Glutamatergic neuron (in vitro differentiated cells): ENCODE results near the gene TMEM134. TPM values are rescaled to one million over a fixed set of nuclear protein-coding genes. Genes with fewer than 3 reads are reported as not detected.

Experiments used
- DNase-seq: peaks from one replicate; pipeline ENCODE4 v3.0.0; 2022
- H3K27ac Mint-ChIP-seq: one replicate; pipeline ENCODE4 v1.8.0; 2020; ENCODE audit warnings: mild to moderate bottlenecking, mixed read lengths, inconsistent platforms; ENCODE audit not compliant: unreplicated experiment
- H3K27me3 Mint-ChIP-seq: one replicate; pipeline ENCODE4 v1.8.0; 2020; ENCODE audit warnings: mild to moderate bottlenecking, moderate library complexity, mixed read lengths, inconsistent platforms; ENCODE audit not compliant: unreplicated experiment
- H3K36me3 Mint-ChIP-seq: one replicate; pipeline ENCODE4 v1.8.0; 2020; ENCODE audit warnings: mild to moderate bottlenecking, mixed read lengths, inconsistent platforms; ENCODE audit not compliant: unreplicated experiment
- H3K4me1 Mint-ChIP-seq: one replicate; pipeline ENCODE4 v1.8.0; 2020; ENCODE audit warnings: mild to moderate bottlenecking, low read depth, mixed read lengths, inconsistent platforms; ENCODE audit not compliant: unreplicated experiment
- H3K4me3 Mint-ChIP-seq: one replicate; pipeline ENCODE4 v1.8.0; 2020; ENCODE audit warnings: mild to moderate bottlenecking, mixed read lengths, inconsistent platforms; ENCODE audit not compliant: unreplicated experiment
- H3K9me3 Mint-ChIP-seq: one replicate; pipeline ENCODE4 v1.8.0; 2020; ENCODE audit warnings: mild to moderate bottlenecking, moderate library complexity, mixed read lengths, inconsistent platforms; ENCODE audit not compliant: unreplicated experiment
- total RNA-seq: library from RNA; stranded (reverse); fragmentation: NEBNext Ultra II Directional; extraction: Animal tissue kit (Norgen Biotek cat#: 25700); gene quantifications from one replicate; pipeline ENCODE4 v1.2.1, GENCODE V29; 2021; ENCODE audit not compliant: unreplicated experiment
- TF ChIP-seq, protein P1 (sequence below): fragments of 200-600 bp; sonication (generic); IDR thresholded peaks from one replicate; pipeline ENCODE4 v1.5.0; 2021; ENCODE audit not compliant: partially characterized antibody, unreplicated experiment

The TMEM134 gene
- total RNA-seq, 1 donor from 2014 or later = 41.9 TPM

DNA sequence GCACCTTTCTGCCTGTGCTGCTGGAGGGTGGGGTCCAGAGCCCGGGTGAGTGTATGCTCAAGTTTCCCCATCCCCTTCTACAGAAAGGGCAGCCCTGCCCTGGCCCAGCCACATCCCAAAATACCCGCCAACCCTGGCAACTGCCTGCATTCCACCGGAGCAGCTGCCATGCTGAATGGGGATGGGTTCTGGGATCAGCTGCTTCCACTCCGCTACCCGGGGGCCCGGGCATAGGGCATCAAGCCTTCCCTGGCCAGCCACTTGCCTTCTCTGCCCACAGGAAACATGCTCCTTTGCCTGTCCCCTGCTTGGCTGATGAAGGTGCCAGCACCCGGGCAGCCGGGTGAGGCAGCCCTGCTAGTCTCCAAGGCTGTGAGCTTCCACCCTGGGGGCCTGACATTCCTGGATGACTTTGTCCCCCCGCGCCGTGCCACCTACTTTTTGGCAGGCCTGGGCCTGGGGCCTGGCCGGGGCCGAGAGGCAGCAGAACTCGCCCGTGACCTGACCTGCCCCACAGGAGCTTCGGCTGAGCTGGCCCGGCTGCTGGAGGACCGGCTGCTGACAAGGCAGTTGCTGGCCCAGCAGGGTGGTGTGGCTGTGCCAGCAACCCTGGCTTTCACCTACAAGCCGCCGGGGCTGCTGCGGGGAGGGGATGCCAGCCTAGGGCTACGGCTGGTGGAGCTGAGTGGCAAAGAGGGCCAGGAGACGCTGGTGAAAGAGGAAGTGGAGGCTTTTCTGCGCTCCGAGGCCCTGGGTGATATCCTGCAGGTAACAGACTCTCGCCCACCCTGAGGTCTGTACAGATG lies 50.4 kb downstream of the TMEM134 start:
- no peak overlapping the region for H3K4me3 Mint-ChIP-seq

DNA sequence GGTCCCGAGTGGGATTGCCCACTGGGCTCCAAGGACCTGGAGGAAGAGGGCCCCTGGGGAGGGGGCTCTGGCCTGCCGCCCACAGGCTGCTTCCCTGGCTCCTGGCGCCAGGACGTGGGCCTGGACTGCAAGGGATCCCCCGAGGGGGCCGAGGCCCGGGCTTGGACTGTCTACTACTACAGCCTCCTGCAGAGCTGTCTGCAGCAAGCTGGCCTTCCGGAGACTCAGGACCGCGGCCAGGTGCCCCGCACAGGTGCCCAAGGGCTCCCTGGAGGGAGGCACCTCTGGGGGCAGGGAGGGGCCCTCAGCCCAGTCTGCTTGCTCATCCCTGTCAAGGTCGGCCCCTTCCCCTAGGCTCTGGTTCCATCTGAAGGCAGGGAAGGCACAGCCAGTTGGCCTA lies 51.6 kb downstream of the TMEM134 start:
- TF ChIP-seq, protein P1, sequence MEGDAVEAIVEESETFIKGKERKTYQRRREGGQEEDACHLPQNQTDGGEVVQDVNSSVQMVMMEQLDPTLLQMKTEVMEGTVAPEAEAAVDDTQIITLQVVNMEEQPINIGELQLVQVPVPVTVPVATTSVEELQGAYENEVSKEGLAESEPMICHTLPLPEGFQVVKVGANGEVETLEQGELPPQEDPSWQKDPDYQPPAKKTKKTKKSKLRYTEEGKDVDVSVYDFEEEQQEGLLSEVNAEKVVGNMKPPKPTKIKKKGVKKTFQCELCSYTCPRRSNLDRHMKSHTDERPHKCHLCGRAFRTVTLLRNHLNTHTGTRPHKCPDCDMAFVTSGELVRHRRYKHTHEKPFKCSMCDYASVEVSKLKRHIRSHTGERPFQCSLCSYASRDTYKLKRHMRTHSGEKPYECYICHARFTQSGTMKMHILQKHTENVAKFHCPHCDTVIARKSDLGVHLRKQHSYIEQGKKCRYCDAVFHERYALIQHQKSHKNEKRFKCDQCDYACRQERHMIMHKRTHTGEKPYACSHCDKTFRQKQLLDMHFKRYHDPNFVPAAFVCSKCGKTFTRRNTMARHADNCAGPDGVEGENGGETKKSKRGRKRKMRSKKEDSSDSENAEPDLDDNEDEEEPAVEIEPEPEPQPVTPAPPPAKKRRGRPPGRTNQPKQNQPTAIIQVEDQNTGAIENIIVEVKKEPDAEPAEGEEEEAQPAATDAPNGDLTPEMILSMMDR = no peak
- Mint-ChIP-seq H3K27me3 (peaks cover 20% of the 10 kb centered on the region), H3K4me1 (peaks cover 6% of the 10 kb centered on the region), H3K4me3 (no peak overlapping the region), H3K27ac (no peak overlapping the region), H3K9me3 (no peaks in the 10 kb centered on the region), H3K36me3 (no peaks in the 10 kb centered on the region)
- DNase-seq = no peak

More for the DNA sequence above, 50.4 kb downstream of the TMEM134 start:
- Mint-ChIP-seq H3K9me3 (peaks cover 2% of the 10 kb centered on the region), H3K27ac (no peak overlapping the region), H3K36me3 (no peaks in the 10 kb centered on the region), H3K4me1 (no peaks in the 10 kb centered on the region), H3K27me3 (peaks cover 16% of the 10 kb centered on the region)
- TF ChIP-seq, protein P1 = no peak
- no peak for DNase-seq

- Mint-ChIP-seq H3K4me3 (peak overlapping the region; percentile 46), H3K27me3 (peaks cover 20% of the 10 kb centered on the region), H3K4me1 (peaks cover 6% of the 10 kb centered on the region), H3K9me3 (no peaks in the 10 kb centered on the region), H3K36me3 (no peaks in the 10 kb centered on the region), H3K27ac (no peak overlapping the region)
- TF ChIP-seq, protein P1 = no peak
- DNase-seq = no peak
These were observed 52.4 kb downstream of the TMEM134 start for GRCh38 chr11:67416416-67417335.

DNA sequence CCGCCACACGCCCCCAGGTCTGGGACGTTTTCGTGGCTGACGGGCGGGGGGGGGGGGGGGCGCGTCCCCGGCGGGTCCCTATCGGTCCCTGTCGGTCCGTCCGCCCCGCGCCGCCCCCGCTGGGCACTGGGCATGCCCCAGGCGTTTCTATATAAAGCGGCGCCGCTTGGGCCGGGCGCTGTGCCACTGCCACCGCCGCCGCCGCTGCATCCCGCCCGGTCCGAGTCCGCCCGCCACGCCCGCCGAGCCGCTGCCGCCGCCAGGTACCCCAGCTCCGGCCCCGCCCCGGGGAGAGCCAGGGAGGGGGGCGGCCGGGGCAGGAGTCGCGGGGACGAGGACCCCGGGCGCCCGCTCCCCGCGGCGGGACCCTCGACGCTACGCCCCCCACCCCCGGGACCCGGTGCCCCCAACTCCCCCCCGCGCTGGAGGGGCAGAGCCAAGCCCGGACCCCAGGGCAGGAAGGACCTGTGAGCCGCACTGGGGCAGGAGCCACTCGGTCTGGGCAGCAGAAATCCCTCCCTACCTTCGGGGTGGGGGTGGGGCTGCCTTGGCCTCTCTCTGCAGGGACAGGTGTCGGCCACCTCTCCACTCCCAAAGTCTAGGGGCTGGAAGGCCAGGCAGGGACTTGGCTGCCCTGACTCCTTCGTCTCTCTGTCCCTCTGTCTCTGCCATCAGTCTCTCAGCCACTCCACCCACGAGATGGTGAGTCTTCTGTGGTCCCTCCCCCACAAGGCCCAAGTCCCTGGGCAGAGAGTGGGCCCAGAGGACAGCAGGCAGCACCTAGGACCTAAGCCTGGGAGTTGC lies 53.3 kb downstream of the TMEM134 start, which contains the start of gene CARNS1:
Gene CARNS1 (plus strand): TSS at position 178 of the 804 bp plus-strand sequence. CDS start 522 bp downstream, at position 700.
- TF ChIP-seq, protein P1 = no peak
- DNase-seq = no peak
- Mint-ChIP-seq H3K4me1 (peaks cover 6% of the 10 kb centered on the region), H3K27ac (no peak within 1 kb of the TSS), H3K27me3 (peaks cover 19% of the 10 kb centered on the region), H3K4me3 (peak within 1 kb of the TSS; percentile 19), H3K9me3 (no peaks in the 10 kb centered on the region), H3K36me3 (no peaks in the 10 kb centered on the region)
